SK-N-SH (cell line): ENCODE results near the gene ZBTB38.

Source experiments
- CHD2 ChIP-seq: fragments of 150-350 bp; IDR thresholded peaks from 2 replicates; pipeline ENCODE4 v1.6.1; 2018; ENCODE audit warnings: low read length; ENCODE audit not compliant: partially characterized antibody
- ELF1 ChIP-seq: IDR thresholded peaks from 2 replicates; pipeline ENCODE4 v1.4.0; 2012
- EZH2phosphoT487 ChIP-seq: fragments of 200-600 bp; sonication (generic); IDR thresholded peaks from 2 replicates; pipeline ENCODE4 v1.6.1; 2017; ENCODE audit warnings: low read depth, mixed run types, mild to moderate bottlenecking, antibody characterized with exemption, moderate library complexity, borderline replicate concordance
- GABPA ChIP-seq: IDR thresholded peaks from 2 replicates; pipeline ENCODE4 v1.4.0; 2012; ENCODE audit warnings: low read depth, mild to moderate bottlenecking
- PBX3 ChIP-seq: IDR thresholded peaks from 2 replicates; pipeline ENCODE4; 2012
- RCOR1 ChIP-seq: fragments of 150-350 bp; IDR thresholded peaks from 2 replicates; pipeline ENCODE4 v1.6.1; 2017; ENCODE audit warnings: antibody characterized with exemption, low read length
- SMC3 ChIP-seq: IDR thresholded peaks from 2 replicates; pipeline ENCODE4 v1.6.1; 2012; ENCODE audit warnings: low read depth, low read length, improper control_type of control experiment
- TF ChIP-seq, protein P1 (sequence below): fragments of 200-600 bp; sonication (generic); IDR thresholded peaks from 2 replicates; pipeline ENCODE4 v1.6.1; 2017; ENCODE audit warnings: antibody characterized with exemption, mild to moderate bottlenecking, moderate library complexity

DNA sequence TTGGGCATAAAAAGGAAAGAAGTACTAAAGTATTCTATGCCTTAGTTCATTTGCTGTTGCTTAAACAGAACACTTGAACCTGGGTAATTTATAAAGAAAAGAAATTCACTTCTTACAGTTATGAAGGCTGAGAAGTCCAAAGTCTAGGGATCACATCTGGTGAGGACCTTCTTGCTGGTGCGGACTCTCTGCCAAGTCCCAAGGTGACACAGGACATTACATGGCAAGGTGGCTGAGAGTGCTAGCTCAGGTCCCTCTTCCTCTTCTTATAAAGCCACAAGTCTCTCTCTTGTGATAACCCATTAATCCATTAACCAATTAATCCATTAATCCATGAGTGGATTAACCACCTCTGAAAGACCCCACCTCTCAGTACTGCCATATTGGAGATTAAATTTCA lies 3.1 kb upstream of the ZBTB38 start:
- no peak for TF ChIP-seq EZH2phosphoT487
- TF ChIP-seq RCOR1, result no peak
- TF ChIP-seq CHD2, result no peak
- no peak for TF ChIP-seq PBX3
- TF ChIP-seq ELF1, result no peak
- TF ChIP-seq, protein P1, sequence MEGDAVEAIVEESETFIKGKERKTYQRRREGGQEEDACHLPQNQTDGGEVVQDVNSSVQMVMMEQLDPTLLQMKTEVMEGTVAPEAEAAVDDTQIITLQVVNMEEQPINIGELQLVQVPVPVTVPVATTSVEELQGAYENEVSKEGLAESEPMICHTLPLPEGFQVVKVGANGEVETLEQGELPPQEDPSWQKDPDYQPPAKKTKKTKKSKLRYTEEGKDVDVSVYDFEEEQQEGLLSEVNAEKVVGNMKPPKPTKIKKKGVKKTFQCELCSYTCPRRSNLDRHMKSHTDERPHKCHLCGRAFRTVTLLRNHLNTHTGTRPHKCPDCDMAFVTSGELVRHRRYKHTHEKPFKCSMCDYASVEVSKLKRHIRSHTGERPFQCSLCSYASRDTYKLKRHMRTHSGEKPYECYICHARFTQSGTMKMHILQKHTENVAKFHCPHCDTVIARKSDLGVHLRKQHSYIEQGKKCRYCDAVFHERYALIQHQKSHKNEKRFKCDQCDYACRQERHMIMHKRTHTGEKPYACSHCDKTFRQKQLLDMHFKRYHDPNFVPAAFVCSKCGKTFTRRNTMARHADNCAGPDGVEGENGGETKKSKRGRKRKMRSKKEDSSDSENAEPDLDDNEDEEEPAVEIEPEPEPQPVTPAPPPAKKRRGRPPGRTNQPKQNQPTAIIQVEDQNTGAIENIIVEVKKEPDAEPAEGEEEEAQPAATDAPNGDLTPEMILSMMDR, result no peak
- no peak for TF ChIP-seq SMC3
- TF ChIP-seq GABPA, result no peak
